ENCODE measurements around the gene CMIP. TPM values are rescaled to one million over a fixed set of nuclear protein-coding genes. Genes with fewer than 3 reads are reported as not detected.

The CMIP gene
- total RNA-seq, 3 donors from 2014 or later = 73.3 to 127 (median 79.8) TPM

GRCh38 chr16:81572386-81573144 lies 128.0 kb downstream of the CMIP start:
- DNase-seq = peak in 1 of 3 donors; percentile 37

GRCh38 chr16:81573533-81574020 lies 129.0 kb downstream of the CMIP start:
- Histone ChIP-seq H3K9me3 (no peaks in the 10 kb centered on the region), H3K4me3 (no peak overlapping the region), H3K36me3 (ENCODE audit: low read depth) (no peaks in the 10 kb centered on the region), H3K4me1 (ENCODE audit: low read depth) (peaks cover 5% of the 10 kb centered on the region)
- no peak for TF ChIP-seq CTCF (IDR thresholded peaks at IDR 0.05)
- no peak for ATAC-seq
- no peak for DNase-seq
- intact Hi-C loops (cut with DNase I, micrococcal nuclease) = no loop called here

More at GRCh38 chr16:81572386-81573144, 128.0 kb downstream of the CMIP start:
- peaks cover 8% of the 10 kb centered on the region for H3K4me1 ChIP-seq (ENCODE audit: low read depth)
- no peaks in the 10 kb centered on the region for H3K9me3 ChIP-seq
- no peak overlapping the region for H3K4me3 ChIP-seq
- no peak for TF ChIP-seq CTCF (IDR thresholded peaks at IDR 0.05)
- intact Hi-C loops (cut with DNase I, micrococcal nuclease) = no loop called here
- peak; percentile 59 for ATAC-seq
- no peaks in the 10 kb centered on the region for H3K36me3 ChIP-seq (ENCODE audit: low read depth)

- Histone ChIP-seq H3K9me3 (no peaks in the 10 kb centered on the region), H3K4me1 (ENCODE audit: low read depth) (peaks cover 5% of the 10 kb centered on the region), H3K4me3 (no peak overlapping the region), H3K36me3 (ENCODE audit: low read depth) (no peaks in the 10 kb centered on the region)
- DNase-seq = peak in 1 of 3 donors; percentile 18
- no peak for ATAC-seq
- TF ChIP-seq CTCF (IDR thresholded peaks at IDR 0.05) = no peak
- intact Hi-C loops (cut with DNase I, micrococcal nuclease) = no loop called here
Measured at GRCh38 chr16:81574168-81574567, 129.6 kb downstream of the CMIP start.

- DNase-seq (peak in 1 of 3 donors; percentile 16), ATAC-seq (no peak)
- intact Hi-C loops (cut with DNase I, micrococcal nuclease) = no loop called here
- TF ChIP-seq CTCF (IDR thresholded peaks at IDR 0.05) = no peak
- Histone ChIP-seq H3K36me3 (ENCODE audit: low read depth) (no peaks in the 10 kb centered on the region), H3K9me3 (no peaks in the 10 kb centered on the region), H3K4me1 (ENCODE audit: low read depth) (peaks cover 14% of the 10 kb centered on the region), H3K4me3 (no peak overlapping the region)
Measured at GRCh38 chr16:81575307-81575706, 130.7 kb downstream of the CMIP start.

- no peak for DNase-seq
- no peak for ATAC-seq
- no peak for TF ChIP-seq CTCF (IDR thresholded peaks at IDR 0.05)
- H3K9me3 ChIP-seq = no peaks in the 10 kb centered on the region
- intact Hi-C loops (cut with DNase I, micrococcal nuclease) = no loop called here
- peaks cover 20% of the 10 kb centered on the region for H3K4me1 ChIP-seq (ENCODE audit: low read depth)
- no peak overlapping the region for H3K4me3 ChIP-seq
- no peaks in the 10 kb centered on the region for H3K36me3 ChIP-seq (ENCODE audit: low read depth)
Measured at GRCh38 chr16:81575834-81576233, 131.2 kb downstream of the CMIP start.

Measured in mucosa of descending colon (tissue), 3 donors.